ENCODE results near the gene GNGT1.

GNGT1 gene

DNA sequence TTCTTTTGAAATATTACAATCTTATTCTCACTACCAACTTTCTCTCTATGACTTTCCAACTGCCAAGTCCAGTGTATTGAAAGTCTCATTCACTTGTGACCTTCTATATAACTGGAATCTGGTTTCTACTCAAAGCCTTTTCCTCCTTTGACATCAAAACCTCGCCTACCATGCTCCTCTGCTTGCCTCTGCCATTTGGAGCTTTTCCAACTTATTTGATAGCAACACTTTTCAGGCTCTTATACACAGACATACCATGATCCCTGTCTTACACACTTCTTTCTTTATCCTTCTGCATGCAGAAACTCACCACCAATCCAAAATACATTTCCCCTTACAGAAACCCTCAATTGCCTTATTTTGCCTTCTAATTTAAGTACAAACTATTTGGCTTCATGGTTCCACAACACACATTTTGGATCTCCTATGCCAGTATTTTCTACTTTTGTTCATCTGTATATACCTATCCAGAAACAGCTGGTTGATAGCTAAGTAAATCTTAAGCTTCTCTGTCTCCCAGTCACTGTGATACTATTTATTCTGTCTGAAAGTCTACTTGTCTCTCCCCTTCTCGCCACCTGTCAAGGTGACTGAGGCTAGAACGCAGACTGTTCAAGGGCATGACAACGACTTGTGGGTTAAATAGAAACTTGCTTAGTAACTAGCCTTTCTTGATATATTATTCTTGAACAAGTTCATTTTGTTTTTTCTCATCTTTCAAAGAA is 37.6 kb downstream of the GNGT1 start:
- no peak for DNase-seq (ENCODE audit: low read depth)

DNA sequence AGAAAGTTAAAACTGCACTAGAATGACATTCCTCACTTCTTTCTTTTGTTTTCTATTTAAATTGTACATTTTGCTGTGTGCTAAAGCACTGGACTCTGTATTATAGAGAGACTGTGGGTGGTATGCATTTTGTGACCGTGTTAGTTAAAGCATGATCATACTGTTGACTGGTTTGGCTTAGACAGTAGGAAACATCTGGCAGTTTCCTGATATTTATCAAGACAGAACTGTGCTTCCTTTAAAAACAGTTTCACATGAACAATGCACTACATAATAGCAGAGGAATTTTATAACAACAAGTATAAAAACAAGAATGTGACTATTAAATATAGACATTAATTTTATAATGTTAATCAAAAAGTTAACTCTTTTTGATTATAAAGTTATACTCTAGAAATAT is 38.3 kb downstream of the GNGT1 start:
- DNase-seq (ENCODE audit: low read depth), result no peak

DNA sequence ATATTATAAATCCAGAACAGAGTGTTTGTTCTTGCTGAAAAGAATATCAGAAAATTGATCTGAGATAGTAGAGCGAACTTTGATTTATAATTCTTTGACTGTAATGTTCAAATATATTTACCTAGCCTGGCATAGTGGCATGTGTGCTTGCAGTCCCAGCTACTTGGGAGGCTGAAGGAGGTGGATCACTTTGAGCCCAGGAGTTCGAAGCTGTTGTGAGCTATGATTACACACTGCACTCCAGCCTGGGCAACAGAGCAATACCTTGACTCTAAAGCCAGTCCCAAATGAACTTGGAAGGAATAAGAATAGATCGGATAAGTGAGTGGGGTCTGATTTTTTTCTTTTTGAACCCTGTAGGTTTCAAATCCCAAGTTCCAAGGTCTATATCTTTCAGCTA is 38.7 kb downstream of the GNGT1 start:
- no peak for DNase-seq (ENCODE audit: low read depth)

DNA sequence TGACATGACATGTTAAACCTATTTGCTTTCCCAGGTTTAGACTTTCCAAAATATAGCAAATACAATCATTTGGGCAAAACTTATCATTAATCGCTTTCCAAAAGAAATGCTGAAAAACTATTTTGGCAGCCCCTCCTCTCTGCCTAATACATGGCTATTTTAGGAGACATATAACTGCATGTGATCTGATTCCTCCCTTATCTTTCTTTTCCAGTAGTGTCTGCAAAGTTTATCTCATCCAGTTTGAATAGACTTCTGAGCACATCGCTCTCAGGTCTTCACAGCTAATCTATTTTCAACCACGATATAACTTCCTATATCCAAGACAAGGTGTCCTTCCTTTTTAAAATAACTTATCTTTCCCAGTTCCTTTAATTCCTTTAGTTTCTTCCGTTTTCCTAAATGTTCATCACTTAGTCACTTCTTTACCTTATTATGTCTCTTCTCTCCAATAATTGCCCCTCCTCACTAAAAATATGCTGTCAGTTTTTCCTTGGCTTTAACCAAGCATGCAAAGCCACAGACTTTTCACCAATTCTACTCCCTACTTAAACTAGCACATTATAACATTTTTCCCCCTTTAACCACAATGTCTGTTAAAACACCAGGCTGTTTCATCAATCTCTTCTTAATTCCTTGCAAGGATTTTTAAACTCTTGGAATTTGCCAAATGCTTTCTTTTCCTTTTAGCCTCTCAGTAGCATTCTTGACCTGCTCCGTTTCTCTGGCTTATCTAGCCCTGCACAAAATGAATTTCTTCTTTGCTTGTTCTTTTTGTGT is 39.6 kb downstream of the GNGT1 start:
- DNase-seq (ENCODE audit: low read depth), result no peak

DNA sequence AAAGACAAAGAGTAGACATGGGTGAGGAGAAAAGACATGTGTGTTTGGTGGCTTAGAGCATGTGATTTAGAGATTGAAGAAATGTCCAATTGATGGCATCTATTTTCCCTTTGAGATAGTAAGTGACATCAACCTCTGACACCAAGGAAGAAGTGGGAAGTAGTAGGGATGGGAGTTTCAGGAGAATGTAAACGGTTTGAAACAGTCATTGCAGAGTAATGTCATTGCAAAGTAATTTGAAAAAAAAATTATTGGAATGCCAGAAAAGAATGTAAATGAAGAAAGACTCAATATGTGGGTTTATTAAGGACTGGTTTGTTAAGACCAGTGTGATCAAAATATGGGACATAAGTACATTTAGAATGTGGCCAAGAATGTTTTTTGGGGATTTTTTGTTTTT is 41.7 kb downstream of the GNGT1 start:
- no peak for DNase-seq (ENCODE audit: low read depth)

DNA sequence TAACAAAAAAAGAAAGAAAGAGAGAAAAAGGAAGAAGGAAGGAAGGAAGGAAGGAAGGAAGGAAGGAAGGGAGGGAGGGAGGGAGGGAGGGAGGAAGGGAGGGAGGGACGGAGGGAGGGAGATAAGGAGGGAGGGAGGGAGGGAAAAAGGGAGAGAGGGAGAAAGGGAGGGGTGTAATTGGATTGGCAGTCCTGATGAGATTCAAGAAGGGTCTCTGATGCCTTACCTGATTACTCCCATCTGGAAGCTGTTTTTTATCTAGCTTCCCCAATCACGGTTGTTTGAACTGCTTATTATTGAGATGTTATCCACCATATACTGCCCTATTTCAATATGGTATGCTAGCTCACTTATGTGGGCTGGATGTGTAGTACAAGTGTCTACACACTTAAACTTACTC is 42.5 kb downstream of the GNGT1 start:
- DNase-seq (ENCODE audit: low read depth), result no peak

DNA sequence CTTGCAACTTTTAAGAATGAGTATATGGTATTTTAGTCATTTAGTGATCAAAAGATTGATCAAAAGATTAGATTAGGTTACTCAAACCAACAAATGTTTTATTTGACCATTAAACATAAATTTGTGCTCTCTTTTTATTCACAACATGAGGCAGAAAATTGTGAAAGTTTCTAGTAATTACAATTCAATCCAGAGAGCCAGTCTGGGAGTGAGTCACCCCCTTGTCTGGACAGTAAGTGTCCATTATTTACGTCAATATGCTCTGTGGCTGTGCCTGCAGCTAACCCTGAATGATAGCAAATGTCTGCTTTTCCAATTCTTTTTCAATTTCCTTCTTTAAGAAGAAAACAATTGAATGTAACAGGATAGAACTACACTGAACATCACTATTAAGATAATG is 43.1 kb downstream of the GNGT1 start:
- DNase-seq (ENCODE audit: low read depth), result peak; percentile 72

DNA sequence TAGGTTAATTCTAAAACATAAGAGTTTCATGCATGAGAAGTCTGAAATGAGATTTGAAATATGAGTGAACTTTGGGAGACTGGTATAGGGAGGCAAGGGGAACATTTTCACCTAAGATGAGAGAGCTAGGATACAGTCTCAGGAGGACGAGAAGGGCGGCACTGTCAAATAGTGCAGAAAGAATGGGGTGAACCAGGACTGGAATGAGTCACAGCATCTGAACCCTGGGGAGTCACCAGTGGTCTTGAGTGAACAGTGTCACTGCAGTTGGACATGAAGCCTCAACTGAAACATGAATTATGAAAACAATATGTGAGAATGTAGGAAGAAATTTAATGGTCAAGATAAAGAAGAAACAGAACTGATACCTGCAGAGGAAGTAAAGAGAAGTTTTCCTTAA is 48.9 kb downstream of the GNGT1 start:
- DNase-seq (ENCODE audit: low read depth), result no peak

DNA sequence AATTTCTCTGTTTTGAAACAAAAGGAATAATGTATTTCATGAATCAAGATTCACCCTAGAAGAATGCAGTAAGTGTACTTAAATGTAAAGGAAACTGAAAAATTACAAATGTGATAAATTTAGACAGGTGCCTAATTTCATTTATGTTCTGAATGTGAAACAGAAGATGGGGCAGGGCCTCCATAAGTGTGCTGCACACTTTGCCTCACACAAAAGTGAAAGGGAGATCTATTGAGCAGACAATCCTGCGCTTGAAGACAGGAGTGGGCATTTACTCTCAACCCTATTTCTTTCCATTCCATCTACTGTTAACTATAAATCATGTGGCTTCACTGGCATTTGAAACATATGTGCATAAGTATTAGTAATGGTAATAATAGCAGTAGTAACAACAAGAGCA is 51.4 kb downstream of the GNGT1 start:
- no peak for DNase-seq (ENCODE audit: low read depth)

DNA sequence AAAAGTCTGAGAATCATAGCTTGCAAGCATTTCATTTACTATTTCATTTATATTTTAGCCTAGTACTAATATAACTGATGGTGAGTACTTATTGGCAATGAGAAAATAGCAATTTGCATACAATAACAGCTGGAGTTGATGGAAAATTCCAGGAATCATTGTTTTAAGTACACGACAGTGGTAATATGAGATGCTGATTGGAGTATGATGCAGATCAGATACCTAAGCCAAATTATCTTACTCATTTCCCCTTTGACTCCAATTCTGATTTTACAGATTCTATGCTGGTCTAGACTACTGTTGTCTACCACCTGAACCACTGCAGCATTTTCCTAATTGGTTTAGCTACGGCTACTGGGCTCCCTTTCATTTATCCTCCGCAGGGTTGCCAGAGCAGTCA is 51.8 kb downstream of the GNGT1 start:
- no peak for DNase-seq (ENCODE audit: low read depth)

DNA sequence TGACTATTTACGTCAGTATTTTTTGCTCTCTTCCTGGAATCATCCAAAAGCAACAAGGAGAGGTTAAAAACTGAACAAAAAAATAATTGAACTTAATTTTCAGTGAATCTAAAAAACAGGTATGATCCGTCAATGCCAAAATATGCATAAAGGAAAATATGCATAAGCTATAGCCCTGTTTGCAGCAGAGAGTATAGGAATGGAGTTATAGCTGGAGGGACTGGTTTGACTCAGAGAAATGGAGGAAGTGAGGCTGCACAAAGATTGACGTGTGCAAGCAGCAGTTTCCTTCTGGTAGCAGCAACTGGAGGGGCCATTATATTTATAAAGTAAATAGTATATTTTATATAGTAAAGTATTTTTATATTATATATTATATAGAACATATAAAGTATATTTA is 52.3 kb downstream of the GNGT1 start:
- DNase-seq (ENCODE audit: low read depth), result no peak
